Panc1 (cell line): ENCODE results near the gene CTXN1. TPM values are rescaled to one million over a fixed set of nuclear protein-coding genes. Genes with fewer than 3 reads are reported as not detected.
"Not testable (repeated sequence)": the region's sequence is repeated elsewhere in the genome, so short reads cannot be mapped to it uniquely, and the experiment has no call there.

Source experiments
- ATAC-seq: fragments of 200-7000 bp; cut with Tn5 transposase; 2 replicates; pipeline ENCODE4 v1.9.1; 2020; ENCODE audit warnings: mild to moderate bottlenecking, moderate library complexity
- BruUV-seq: library from RNA; stranded (reverse); fragments of 400-500 nt; replicated peaks from 2 replicates; lab custom pipeline; 2021; lab: Mats Ljungman, UMichigan
- CTCF ChIA-PET: fragments of 300-600 bp; sonication (Branson Sonifier 250); formaldehyde crosslinking; loops from one replicate; lab custom pipeline; 2022; ENCODE audit warnings: antibody characterized with exemption; lab: Charles Lee
- POLR2A ChIA-PET: fragments of 300-600 bp; sonication (Branson Sonifier 250); formaldehyde crosslinking; loops from one replicate; lab custom pipeline; 2022; ENCODE audit warnings: antibody characterized with exemption; lab: Charles Lee
- DNase-seq: peaks from one replicate; pipeline ENCODE4 v3.0.0-alpha.2; 2010; ENCODE audit warnings: low read depth, low spot score
- H3K27ac ChIP-seq: 2 replicates; pipeline ENCODE4 v1.5.1; 2011; ENCODE audit warnings: mild to moderate bottlenecking, low read length, inconsistent platforms
- H3K27me3 ChIP-seq: fragments of 200-500 bp; sonication (Bioruptor generic); 2 replicates; pipeline ENCODE4 v1.6.0; 2014; ENCODE audit warnings: low read length, inconsistent platforms; ENCODE audit not compliant: control insufficient read depth, insufficient read depth
- H3K36me3 ChIP-seq: fragments of 200-500 bp; sonication (Bioruptor generic); 2 replicates; pipeline ENCODE4 v1.5.1; 2014; ENCODE audit warnings: inconsistent platforms, mild to moderate bottlenecking, low read length, moderate library complexity; ENCODE audit not compliant: control insufficient read depth, insufficient read depth
- H3K4me1 ChIP-seq: 2 replicates; pipeline ENCODE4 v1.5.1; 2011; ENCODE audit warnings: inconsistent platforms, mild to moderate bottlenecking, low read length, moderate library complexity; ENCODE audit not compliant: control insufficient read depth, insufficient read depth
- H3K4me3 ChIP-seq, 2 experiments: 2 replicates each; pipeline ENCODE4 v1.5.1; 2011 to 2012; ENCODE audit warnings: low read depth in 2 of 2, low read length in 2 of 2, mild to moderate bottlenecking in 2 of 2, inconsistent platforms in 1 of 2, moderate library complexity in 1 of 2
- H3K9me3 ChIP-seq: fragments of 200-500 bp; sonication (Bioruptor generic); 2 replicates; pipeline ENCODE4 v1.5.1; 2014; ENCODE audit warnings: low read depth, mild to moderate bottlenecking, inconsistent platforms, low read length, moderate library complexity; ENCODE audit not compliant: control insufficient read depth, insufficient read depth
- CTCF ChIP-seq: fragments of 450-650 bp; IDR thresholded peaks from 2 replicates; pipeline ENCODE4 v1.5.1; 2017; ENCODE audit warnings: mild to moderate bottlenecking
- REST ChIP-seq, 2 experiments: IDR thresholded peaks; 2 replicates each; pipeline ENCODE4 v1.6.1; 2011 to 2012; ENCODE audit warnings: low read depth in 2 of 2, control low read depth in 1 of 2, low read length in 1 of 2, mild to moderate bottlenecking in 1 of 2, moderate library complexity in 1 of 2; ENCODE audit not compliant: insufficient read depth in 1 of 2
- SIN3A ChIP-seq: IDR thresholded peaks from 2 replicates; pipeline ENCODE4 v1.6.1; 2012; ENCODE audit warnings: low read depth, mild to moderate bottlenecking, low read length, moderate library complexity, borderline replicate concordance; ENCODE audit not compliant: insufficient read depth
- in situ Hi-C: cut with HindIII; loops from 2 replicates; pipeline ENCODE4 v1.10.0; 2016; ENCODE audit warnings: low sequenced_read_pairs, low pct_unique_long_range_greater_than_20kb
- intact Hi-C: fragments of 100-400 bp; cut with micrococcal nuclease; formaldehyde crosslinking; loops from one replicate; pipeline ENCODE4 v1.10.0; 2022; ENCODE audit not compliant: unreplicated experiment
- total RNA-seq: library from RNA; stranded (reverse); gene quantifications from one replicate; pipeline ENCODE4 v1.2.1, GENCODE V29; 2021; ENCODE audit not compliant: unreplicated experiment

CTXN1 gene
- total RNA-seq, 1 experiment from 2014 or later, result 89.4 TPM

- POLR2A ChIA-PET, result no interaction called here
Observed at GRCh38 chr19:7918615-7919421, 7.1 kb downstream of the CTXN1 start.

GRCh38 chr19:7918062-7918614, 7.8 kb downstream of the CTXN1 start:
- ATAC-seq, BruUV-seq, H3K36me3 ChIP-seq, intact Hi-C loops, H3K9me3 ChIP-seq, DNase-seq, in situ Hi-C loops, H3K27me3 ChIP-seq, POLR2A ChIA-PET: not testable (repeated sequence)
- Histone ChIP-seq H3K27ac (peak overlapping the region; percentile 44), H3K4me1 (peaks cover 16% of the 10 kb centered on the region), H3K4me3 (peak overlapping the region; percentile 61 to 62)
- CTCF ChIA-PET, result interaction anchor here (0.8 kb wide), 1 partner anchor 23 kb away, joined by 3 read pairs; no protein-coding TSS in a partner anchor
- TF ChIP-seq SIN3A (0 out of 2 replicates have a peak, but pooled peaks have one; percentile 51), CTCF (peak; percentile 52)

More at GRCh38 chr19:7918615-7919421, 7.1 kb downstream of the CTXN1 start:
- no peaks in the 10 kb centered on the region for H3K9me3 ChIP-seq
- BruUV-seq, result no TSS peak
- in situ Hi-C loops, result no loop called here
- H3K36me3 ChIP-seq, result no peaks in the 10 kb centered on the region; the same call in 1 of the 2 replicates
- H3K4me3 ChIP-seq, result peak overlapping the region; percentile 61 to 62
- H3K4me1 ChIP-seq, result peaks cover 20% of the 10 kb centered on the region
- CTCF ChIA-PET, result interaction anchor here (0.8 kb wide), 1 partner anchor 22 kb away, joined by 3 read pairs; no protein-coding TSS in a partner anchor
- DNase-seq, result no peak
- no peaks in the 10 kb centered on the region for H3K27me3 ChIP-seq
- no peak for ATAC-seq
- TF ChIP-seq REST (IDR thresholded peaks at IDR 0.05; ENCODE audit: insufficient read depth in 1 of 2, low read depth in 2 of 2, low read length in 1 of 2), result no peak
- H3K27ac ChIP-seq, result peak overlapping the region; percentile 44
- intact Hi-C loops, result no loop called here
